HG03280 (cell line): ENCODE measurements around the gene FMNL2.
A peak's percentile ranks its signal among the peaks of the same experiment; 100 is the strongest.

ENCODE experiments used
- ATAC-seq: cut with Tn5 transposase; IDR thresholded peaks from one replicate; pipeline ENCODE4 v1.9.1; 2021; ENCODE audit warnings: mild to moderate bottlenecking, moderate library complexity; ENCODE audit not compliant: unreplicated experiment

Gene FMNL2

GRCh38 chr2:152548111-152548875, 213.3 kb downstream of the FMNL2 start:
- ATAC-seq: no peak

- no peak for ATAC-seq
Observed at GRCh38 chr2:152548996-152549395, 214.0 kb downstream of the FMNL2 start.

GRCh38 chr2:152549423-152549822, 214.4 kb downstream of the FMNL2 start:
- no peak for ATAC-seq

- no peak for ATAC-seq
Observed at GRCh38 chr2:152550386-152550785, 215.4 kb downstream of the FMNL2 start.

GRCh38 chr2:152552888-152553287, 217.9 kb downstream of the FMNL2 start:
- ATAC-seq: no peak

GRCh38 chr2:152553518-152553917, 218.5 kb downstream of the FMNL2 start:
- no peak for ATAC-seq

- ATAC-seq: no peak
Observed at GRCh38 chr2:152555048-152555447, 220.1 kb downstream of the FMNL2 start.

GRCh38 chr2:152556506-152556905, 221.5 kb downstream of the FMNL2 start:
- no peak for ATAC-seq

GRCh38 chr2:152557273-152557888, 222.4 kb downstream of the FMNL2 start:
- ATAC-seq: no peak

GRCh38 chr2:152558158-152558984, 223.4 kb downstream of the FMNL2 start:
- peak; percentile 88 for ATAC-seq

GRCh38 chr2:152559008-152559407, 224.0 kb downstream of the FMNL2 start:
- peak; percentile 46 for ATAC-seq

- no peak for ATAC-seq
Observed at GRCh38 chr2:152560166-152560565, 225.2 kb downstream of the FMNL2 start.

GRCh38 chr2:152560873-152561595, 226.1 kb downstream of the FMNL2 start:
- ATAC-seq: no peak

GRCh38 chr2:152562198-152562884, 227.4 kb downstream of the FMNL2 start:
- ATAC-seq: no peak

GRCh38 chr2:152563764-152564163, 228.8 kb downstream of the FMNL2 start:
- no peak for ATAC-seq

- ATAC-seq: peak; percentile 91
Observed at GRCh38 chr2:152564754-152565551, 230.0 kb downstream of the FMNL2 start.

GRCh38 chr2:152565884-152566727, 231.1 kb downstream of the FMNL2 start:
- peak; percentile 47 for ATAC-seq

- ATAC-seq: peak; percentile 32
Observed at GRCh38 chr2:152566728-152567069, 231.7 kb downstream of the FMNL2 start.

GRCh38 chr2:152568531-152568930, 233.6 kb downstream of the FMNL2 start:
- ATAC-seq: no peak
